Nucleus accumbens (tissue), 56 donors: ENCODE data around the gene RNASE8.
"Not testable (repeated sequence)": the region's sequence is repeated elsewhere in the genome, so short reads cannot be mapped to it uniquely, and the experiment has no call there.

ENCODE experiments used
- DNase-seq, 56 donors: peaks; one replicate each; lab custom pipeline; 2025; lab: John Stamatoyannopoulos, UW

RNASE8 gene

GRCh38 chr14:21057803-21058675, at the start of gene RNASE8:
Gene RNASE8 (plus strand): TSS chr14:21057822. CDS start chr14:21057893, 71 bp downstream.
- DNase-seq = peak in 1 of 56 donors; percentile 1

DNA sequence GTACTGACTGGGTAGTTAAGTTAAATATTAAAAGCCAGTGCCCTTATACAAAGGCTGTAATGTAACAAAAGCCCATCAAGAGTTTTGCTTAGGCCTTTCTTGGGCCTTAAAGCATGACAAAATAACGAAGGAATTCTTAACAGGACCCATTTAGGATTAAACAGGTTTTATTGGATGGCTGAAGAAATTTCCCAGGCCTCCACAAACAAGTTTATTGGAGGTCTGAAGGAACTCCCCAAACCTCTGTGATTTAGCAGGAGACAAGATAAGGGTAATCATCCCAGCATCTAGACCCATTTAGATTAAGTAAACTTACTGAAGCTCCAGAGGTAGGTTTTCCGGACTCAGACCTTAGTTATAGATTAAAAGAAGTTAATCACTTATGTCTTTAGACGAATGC, 47.9 kb upstream of the RNASE8 start:
- not testable (repeated sequence) for DNase-seq

DNA sequence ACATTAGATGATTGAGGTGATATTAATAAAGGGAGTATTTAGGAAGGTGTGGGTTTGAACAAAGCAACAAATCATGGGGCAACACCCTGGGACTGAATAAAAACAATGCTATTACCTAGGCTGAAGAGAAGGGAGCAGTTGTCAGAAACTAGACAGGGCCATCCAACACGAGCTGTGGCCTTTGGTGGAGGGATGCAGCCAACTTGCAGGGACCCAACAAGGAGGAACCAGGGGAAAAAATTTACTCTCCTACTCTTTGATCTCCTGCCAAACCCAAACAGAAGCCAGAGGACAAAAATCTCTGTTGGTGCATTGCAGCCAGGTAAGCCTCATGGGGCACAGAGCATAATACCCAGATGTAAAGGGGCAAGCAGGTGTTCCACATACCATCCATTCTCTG, 46.5 kb upstream of the RNASE8 start:
- no peak for DNase-seq

DNA sequence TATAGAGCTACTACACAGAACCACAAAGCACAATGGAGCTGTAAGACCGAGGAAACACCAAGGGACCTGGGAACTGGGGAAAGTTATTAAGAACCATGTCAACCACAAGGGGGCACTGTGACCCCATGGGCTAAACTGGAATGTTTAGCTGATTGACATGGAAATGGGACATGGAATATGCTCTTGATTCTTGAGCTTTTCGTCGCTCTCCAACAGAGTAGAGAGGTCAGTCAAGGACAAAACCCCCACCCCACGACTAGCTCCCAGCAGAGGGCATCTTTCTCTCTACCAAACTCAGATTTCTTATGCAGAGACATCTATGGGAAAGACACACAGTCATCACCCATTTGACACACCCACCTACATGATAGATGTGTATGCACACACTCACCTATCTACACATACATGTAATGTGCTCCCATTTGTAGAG, 42.8 kb upstream of the RNASE8 start:
- DNase-seq = peak in 53 of 56 donors; percentile 22 to 95 (median 79)

GRCh38 chr14:21015312-21015711, 42.3 kb upstream of the RNASE8 start:
- DNase-seq = no peak

- no peak for DNase-seq
Measured at GRCh38 chr14:21016413-21017190, 41.0 kb upstream of the RNASE8 start.

- peak in 1 of 56 donors; percentile 7 for DNase-seq
Measured at GRCh38 chr14:21017528-21018245, 39.9 kb upstream of the RNASE8 start.

GRCh38 chr14:21018286-21018685, 39.3 kb upstream of the RNASE8 start:
- no peak for DNase-seq

- no peak for DNase-seq
Measured at GRCh38 chr14:21018781-21019180, 38.8 kb upstream of the RNASE8 start.

DNA sequence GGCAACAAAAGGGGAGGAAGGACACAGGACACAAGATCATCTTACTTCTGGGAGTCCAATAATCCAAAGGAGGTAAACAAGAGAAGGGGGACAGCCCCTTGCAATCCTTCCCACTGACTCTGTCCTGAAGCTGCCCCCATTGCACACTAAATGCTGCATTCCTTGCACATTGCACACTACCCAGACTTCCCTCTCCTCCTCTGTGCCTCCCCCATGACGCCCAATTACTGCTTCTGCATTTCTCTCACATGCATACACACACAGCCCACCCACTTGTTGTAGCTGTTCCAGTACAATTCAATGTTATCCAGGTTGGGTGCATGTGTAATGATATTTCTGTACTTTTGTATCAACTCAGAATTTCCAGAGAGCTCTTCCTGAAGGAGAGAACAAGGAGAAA, 38.3 kb upstream of the RNASE8 start:
- no peak for DNase-seq

- DNase-seq = no peak
Measured at GRCh38 chr14:21020977-21021545, 36.6 kb upstream of the RNASE8 start.

- no peak for DNase-seq
Measured at GRCh38 chr14:21022686-21023085, 34.9 kb upstream of the RNASE8 start.

GRCh38 chr14:21023174-21023573, 34.4 kb upstream of the RNASE8 start:
- DNase-seq = peak in 15 of 56 donors; percentile 9 to 48 (median 19)

GRCh38 chr14:21023817-21024584, 33.6 kb upstream of the RNASE8 start:
- DNase-seq = no peak

DNA sequence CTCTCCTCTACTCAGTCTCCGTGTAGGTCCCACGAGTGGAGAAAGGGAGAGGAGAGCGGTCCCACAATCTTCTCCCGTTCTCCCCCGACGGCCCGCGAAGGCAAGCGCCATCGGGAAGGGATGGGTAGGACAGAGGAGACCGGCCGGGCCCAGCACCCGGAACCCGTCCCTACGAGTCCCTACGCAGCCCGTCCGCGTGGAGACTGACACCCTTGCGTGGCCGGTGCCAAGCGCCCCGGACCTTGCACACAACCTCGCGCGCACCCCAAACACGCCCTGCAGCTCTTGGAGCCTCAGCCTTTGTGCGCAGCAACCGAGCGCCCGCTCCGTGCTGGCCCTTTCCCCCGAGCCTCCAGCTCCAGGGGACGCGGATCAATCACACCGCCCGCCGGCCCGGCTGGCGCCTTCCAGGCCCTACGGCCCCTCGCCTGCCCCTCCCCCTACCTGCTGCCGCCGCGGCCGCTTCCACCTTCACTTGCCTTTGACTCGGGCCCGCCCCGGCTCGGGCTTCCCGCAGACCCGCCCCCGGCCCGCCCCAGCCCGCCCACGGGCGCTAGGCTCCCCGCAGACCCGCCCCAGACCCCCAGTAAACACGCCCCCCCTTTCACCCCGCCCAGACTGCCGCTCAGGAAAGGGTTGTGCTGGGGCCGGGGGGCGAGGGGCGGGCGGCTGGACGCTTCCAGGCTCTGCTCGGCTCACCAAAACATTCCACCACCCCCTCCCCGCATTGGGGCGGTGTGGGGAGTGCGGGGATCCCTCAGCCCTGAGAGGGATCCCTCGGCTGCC, 32.8 kb upstream of the RNASE8 start, which contains the start of gene NDRG2:
Gene NDRG2, minus strand, starts transcription at position 477 of the 786 bp plus-strand sequence. CDS start 1,746 bp downstream, outside the sequence.
- DNase-seq = peak in 53 of 56 donors; percentile 45 to 93 (median 78)

DNA sequence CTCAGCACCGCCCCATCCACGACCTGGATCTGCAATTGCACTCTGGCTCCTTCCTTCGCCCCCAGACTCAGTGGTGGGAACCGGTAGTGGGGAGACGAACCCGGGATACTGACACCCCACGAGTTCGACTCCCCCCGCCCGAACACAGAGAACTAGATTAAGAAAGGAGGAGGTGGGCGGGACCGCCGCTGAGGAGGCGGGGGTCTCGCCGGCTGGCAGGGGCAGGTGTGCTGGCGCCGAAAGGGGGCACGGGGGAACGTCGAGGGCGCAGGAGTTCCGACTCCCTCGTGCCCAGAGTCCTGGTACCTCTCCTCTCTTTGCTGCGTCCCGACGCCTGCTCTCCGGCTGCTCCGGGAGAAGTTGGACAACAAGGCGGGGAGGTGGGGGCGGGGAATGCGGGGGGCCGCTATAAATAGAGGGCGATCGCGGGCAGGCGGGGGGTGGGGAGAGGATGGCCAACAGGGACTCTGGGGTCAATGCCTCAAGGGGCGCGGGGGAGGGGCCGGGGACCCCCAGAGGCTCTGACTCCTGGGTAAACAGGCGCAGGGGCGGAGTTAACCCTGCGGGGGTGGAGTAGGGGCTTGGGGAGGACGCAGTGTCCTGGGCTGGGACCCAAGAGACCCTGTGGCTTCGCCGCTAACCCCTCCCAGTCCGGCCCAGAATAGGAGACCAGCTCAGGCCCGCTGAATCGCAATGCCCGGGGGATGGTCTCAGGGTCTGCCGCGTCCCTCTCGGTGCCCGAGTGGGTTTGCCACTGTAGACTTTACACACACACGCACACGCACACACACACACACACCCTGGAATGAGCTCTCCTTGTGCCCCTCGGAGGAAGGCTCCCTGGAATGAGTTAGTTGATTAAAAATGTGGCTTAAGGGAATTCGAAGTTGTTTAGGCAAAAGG, 32.0 kb upstream of the RNASE8 start:
- peak; percentile 35 to 96 (median 86) for DNase-seq

GRCh38 chr14:21026274-21026987, 31.2 kb upstream of the RNASE8 start:
- DNase-seq = peak in 55 of 56 donors; percentile 43 to 94 (median 85)
